Myocyte (in vitro differentiated cells): ENCODE data around the gene PITPNC1. TPM values are rescaled to one million over a fixed set of nuclear protein-coding genes. Genes with fewer than 3 reads are reported as not detected.
"Not testable (repeated sequence)": the region's sequence is repeated elsewhere in the genome, so short reads cannot be mapped to it uniquely, and the experiment has no call there.

Experiments used
- DNase-seq: peaks from one replicate; pipeline ENCODE4 v3.0.0-alpha.2; 2012; ENCODE audit warnings: low read depth
- total RNA-seq: library from RNA; depleted of rRNA; stranded (reverse); fragments of >200 nt; gene quantifications from 2 replicates; pipeline ENCODE4 v1.2.3, GENCODE V29; 2014

Gene PITPNC1
- total RNA-seq, 1 donor from 2014 or later = 3.8 TPM

GRCh38 chr17:67509390-67510287 lies 132.6 kb downstream of the PITPNC1 start:
- DNase-seq = no peak

- no peak for DNase-seq
Measured at GRCh38 chr17:67511012-67511411, 133.9 kb downstream of the PITPNC1 start.

GRCh38 chr17:67511804-67512203 lies 134.7 kb downstream of the PITPNC1 start:
- no peak for DNase-seq

GRCh38 chr17:67514998-67515397 lies 137.9 kb downstream of the PITPNC1 start:
- no peak for DNase-seq

GRCh38 chr17:67515490-67516083 lies 138.5 kb downstream of the PITPNC1 start:
- no peak for DNase-seq

GRCh38 chr17:67516571-67516970 lies 139.5 kb downstream of the PITPNC1 start:
- DNase-seq = not testable (repeated sequence)

GRCh38 chr17:67517325-67517724 lies 140.2 kb downstream of the PITPNC1 start:
- no peak for DNase-seq

GRCh38 chr17:67518876-67519275 lies 141.8 kb downstream of the PITPNC1 start:
- no peak for DNase-seq

- no peak for DNase-seq
Measured at GRCh38 chr17:67519801-67520251, 142.7 kb downstream of the PITPNC1 start.

- no peak for DNase-seq
Measured at GRCh38 chr17:67520252-67520906, 143.3 kb downstream of the PITPNC1 start.

GRCh38 chr17:67520916-67521774 lies 144.1 kb downstream of the PITPNC1 start:
- no peak for DNase-seq

- no peak for DNase-seq
Measured at GRCh38 chr17:67521775-67522069, 144.6 kb downstream of the PITPNC1 start.

- no peak for DNase-seq
Measured at GRCh38 chr17:67523101-67523500, 146.0 kb downstream of the PITPNC1 start.

- no peak for DNase-seq
Measured at GRCh38 chr17:67525239-67526135, 148.4 kb downstream of the PITPNC1 start.

GRCh38 chr17:67526700-67527099 lies 149.6 kb downstream of the PITPNC1 start:
- no peak for DNase-seq

- peak; percentile 94 for DNase-seq
Measured at GRCh38 chr17:67528751-67529436, 151.8 kb downstream of the PITPNC1 start.

GRCh38 chr17:67531291-67531690 lies 154.2 kb downstream of the PITPNC1 start:
- DNase-seq = no peak

GRCh38 chr17:67532326-67532871 lies 155.3 kb downstream of the PITPNC1 start:
- DNase-seq = no peak

GRCh38 chr17:67534941-67535340 lies 157.9 kb downstream of the PITPNC1 start:
- peak; percentile 82 for DNase-seq
